ENCODE measurements around the gene MPST.
A peak's percentile ranks its signal among the peaks of the same experiment; 100 is the strongest.
"Not testable (repeated sequence)": the region's sequence is repeated elsewhere in the genome, so short reads cannot be mapped to it uniquely, and the experiment has no call there.

MPST gene

GRCh38 chr22:37019309-37020191 lies at the start of gene MPST, which contains the start of gene TST:
TSS of gene MPST (plus strand) at chr22:37019742. CDS start at chr22:37019837, 95 bp downstream.
TSS of gene TST (minus strand) at chr22:37019447. CDS start at chr22:37018732, 715 bp downstream.
- peak; percentile 18 for DNase-seq

- DNase-seq = no peak
Measured at GRCh38 chr22:36971341-36972125, 48.0 kb upstream of the MPST start.

DNA sequence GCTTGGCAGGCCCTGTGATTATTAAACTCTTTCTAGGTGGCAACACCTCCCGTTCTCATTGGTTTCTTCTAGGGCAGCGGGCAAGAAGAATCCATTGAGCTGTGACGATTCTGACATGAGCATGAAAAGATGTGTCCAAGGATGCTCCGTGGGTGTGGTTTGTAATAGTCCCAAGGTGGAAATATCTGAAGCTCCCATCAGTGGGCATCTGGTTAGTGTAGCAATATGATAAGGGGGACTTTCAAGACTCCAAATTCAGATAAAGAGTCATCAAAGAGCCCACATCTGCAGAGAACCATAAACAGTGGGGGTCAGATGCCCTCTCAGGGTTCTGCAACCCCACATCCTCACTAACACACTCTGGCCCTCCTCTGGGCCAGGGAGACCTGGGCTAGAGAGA lies 42.9 kb upstream of the MPST start:
- DNase-seq = no peak

DNA sequence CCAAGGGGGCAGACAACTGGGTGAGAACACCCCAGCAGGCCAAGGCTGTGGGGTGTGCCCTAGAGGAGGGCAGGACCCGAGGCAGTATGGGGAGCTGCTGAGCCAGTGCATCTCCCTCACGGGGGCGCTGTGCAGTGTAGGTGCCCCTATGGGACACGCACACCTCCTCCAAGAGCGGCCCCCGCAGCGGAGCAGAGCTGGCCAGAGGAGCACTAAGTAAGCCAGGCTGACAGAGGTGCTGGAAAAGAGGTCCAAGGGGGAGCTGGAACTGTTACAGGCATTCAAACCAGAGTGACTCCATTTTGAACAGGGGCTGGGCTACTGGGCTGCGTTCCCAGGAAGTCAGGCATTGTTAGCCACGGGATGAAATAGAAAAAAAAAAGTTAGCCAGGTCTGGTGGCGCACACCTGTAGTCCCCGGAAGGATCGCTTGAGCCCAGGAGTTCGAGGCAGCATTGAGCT lies 42.1 kb upstream of the MPST start:
- DNase-seq = peak; percentile 69

DNA sequence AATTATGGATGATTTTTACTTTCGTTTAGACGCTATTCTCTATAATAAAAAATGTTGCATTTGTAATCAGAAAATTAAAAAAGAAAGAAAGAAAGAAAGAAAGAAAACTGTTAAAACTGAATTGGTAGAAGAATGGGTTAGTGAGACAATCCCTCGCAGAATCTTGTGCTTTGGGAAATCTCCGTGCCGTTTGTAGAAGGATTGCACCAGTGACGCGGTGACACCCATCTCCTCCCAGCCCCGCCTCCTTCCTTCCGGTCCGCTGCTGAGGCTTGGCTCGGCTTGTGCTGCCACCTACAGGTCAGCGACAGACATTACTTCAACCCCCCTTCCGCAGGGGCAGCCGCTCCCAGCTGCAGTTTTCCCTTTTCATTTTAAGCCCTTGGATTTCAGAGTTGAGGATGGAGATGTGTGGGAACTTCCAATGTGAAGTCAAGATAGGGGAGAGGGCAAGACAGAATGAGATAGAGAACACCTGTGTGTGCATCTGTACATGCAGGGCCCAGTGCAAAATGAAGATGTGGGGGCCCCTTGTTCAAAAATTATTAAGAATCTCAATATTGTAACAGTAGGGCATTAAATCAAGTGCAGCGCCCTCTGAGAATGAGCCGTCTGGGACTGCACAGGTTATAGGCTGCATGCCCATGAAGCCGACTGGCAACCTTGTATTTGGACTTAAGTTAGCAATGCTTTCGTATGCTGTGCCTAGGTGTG lies 41.4 kb upstream of the MPST start:
- peak; percentile 82 for DNase-seq

DNA sequence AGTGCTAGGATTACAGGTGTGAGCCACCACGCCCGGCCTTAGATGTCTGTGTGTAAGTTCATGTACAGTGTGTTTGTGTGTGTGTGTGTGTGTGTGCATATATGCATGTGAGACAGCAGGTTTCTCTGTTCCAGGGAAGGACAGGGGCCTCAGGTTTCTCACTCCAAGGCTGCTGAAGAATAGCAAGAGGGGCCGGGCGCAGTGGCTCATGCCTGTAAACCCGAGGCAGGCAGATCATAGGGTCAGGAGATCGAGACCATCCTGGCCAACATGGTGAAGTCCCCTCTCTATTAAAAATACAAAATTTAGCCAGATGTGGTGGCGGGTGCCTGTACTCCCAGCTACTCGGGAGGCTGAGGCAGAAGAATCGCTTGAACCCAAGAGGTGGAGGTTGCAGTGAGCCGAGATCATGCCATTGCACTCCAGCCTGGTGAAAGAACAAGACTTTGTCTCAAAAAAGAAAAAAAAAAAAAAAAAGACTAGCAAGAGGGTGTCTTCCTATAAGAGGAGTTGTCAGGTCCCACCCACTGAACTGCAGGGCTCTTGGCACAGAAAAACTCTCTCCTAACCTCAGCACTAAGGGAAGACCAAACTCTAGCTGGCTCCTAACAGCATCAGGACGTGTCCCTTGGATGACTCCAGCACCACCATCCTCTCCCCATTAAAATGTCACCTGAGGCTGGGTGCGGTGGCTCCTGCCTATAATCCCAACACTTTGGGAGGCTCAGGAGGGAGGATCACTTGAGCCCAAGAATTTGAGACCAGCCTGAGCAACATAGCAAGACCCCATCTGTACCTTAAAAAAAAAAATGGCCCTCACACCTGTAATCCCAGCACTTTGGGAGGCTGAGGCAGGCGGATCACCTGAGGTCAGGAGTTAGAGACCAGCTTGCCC lies 40.3 kb upstream of the MPST start:
- DNase-seq = no peak

DNA sequence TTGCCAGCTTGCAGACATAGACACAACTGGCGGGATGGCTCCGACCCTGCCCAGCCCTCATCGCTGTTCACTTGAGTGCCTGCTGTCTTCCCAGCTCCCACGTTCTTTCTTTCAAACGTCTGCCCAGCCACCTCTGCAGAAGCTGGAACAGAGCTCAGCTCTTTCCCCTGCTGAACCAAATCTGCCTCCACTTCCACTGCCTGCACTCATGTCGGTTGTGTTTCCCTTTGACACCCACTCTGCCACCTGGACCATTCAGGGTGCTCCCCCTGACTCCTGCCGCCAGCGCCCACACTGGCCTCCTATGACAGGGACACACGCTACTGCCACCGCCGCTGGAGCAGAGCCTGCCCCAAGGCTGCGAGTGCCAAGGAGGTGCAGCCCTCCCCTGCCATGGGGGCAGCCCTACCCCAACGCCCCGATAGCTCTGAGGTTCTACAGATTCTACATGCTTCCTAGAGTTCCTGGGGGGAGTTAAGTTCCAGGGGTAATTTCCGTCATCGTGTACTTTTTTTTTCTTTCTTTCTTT lies 38.2 kb upstream of the MPST start:
- DNase-seq = no peak

GRCh38 chr22:36982136-36982535 lies 37.4 kb upstream of the MPST start:
- no peak for DNase-seq

DNA sequence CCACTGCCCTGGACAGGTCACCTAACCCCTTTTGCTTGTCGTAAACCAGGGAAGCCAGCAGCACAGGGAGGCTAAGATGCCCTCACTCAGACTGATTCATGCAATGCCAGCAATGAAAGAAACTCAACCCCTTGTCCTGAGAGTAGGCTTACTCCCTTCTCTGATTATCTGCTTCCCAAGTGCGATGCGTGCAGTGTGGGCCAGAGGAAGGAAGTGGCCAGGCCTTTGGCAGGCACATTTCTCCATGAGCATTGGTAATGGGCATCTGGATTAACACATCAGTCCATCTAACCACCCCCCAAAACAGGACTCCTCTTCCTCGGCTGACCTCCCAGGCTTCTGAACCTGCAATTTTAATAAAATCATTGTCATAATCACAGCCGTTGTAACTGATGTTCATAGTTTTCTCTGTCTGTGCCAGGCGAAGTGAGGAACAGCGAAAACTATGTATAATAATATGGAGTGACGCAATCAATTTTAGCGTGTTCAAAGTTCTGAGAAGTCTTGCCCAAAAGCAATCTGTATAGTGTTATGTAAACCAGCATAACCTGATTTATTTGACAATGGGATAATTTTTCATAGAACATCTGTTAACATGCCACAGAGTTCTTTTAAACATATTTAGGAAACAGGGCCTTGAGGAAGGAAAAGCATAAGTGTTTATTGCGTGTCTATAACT lies 34.2 kb upstream of the MPST start:
- DNase-seq = no peak

DNA sequence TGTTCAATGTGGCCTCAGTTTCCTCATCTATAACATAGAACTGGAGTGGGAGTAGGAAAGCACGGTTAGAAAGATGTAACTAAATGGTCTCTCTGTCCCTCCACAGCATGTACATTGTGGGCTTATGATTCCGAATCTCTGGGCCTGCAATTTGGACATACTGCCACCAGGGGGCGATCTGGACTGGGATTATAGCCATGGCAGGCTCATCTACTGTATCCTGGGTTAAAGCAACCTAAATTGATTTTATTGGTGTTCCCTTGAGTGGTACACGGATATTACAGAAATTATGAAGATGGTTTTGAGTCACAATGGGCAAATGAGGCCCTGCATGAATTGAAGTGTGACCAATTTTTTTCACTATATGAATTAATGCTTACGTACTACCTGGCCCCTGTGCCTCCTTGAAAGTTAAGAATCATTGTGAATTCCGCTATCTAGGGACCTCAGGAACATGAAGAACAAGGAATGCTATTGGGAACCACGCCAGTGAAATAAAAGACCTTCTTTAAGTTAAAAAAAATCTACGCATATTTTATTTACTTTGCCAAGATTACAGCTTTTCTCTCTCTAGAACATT lies 33.2 kb upstream of the MPST start:
- DNase-seq = no peak

DNA sequence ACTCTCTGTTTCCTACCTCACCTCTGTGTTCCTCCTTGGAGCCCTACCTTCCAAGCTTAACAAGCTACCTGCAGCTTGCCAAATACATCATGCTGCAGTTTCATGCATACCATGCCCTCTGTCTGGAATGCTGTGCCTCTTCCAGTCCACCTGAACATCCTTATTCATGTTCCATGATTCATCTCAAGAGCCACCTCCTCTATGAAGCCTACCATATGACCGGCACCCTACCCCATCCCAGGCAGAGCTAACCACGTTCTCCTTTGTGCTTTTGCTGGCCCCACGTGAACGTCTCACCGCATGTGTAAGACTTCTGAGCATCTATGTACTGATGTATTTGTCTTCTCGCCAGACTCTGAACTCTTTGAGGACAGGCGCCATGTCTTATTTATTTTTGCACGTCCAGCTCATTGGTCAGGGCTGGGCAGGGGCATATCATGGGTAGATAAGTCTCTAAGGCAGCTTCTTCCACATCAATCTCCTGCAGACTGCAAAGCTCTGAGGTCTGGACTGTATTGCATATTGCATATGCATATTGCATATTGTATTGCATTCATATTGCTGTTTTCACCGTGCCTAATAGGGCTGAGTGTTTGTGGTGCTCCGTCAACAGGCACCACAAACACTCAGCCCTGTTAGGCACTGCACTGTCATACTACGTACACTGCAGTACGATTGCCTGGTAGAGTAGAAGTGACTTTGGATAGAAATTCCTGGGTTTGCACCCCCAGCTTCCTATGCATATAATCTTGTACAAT lies 31.3 kb upstream of the MPST start:
- no peak for DNase-seq

DNA sequence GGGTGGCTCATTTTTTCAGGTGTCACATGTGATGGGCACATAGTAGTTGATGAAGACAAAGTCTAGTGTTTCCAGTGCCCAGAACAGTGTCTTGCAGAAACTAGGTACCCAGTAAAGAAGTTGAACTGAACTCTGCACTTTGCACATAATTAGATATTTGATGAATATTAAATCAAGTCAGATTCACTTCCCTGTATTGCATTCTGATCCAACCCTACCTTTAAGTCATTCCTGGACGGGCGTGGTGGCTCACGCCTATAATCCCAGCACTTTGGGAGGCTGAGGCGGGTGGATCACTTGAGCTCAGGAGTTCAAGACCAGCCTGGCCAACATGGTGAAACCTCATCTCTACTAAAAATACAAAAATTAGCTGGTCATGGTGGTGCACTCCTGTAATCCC lies 30.5 kb upstream of the MPST start:
- not testable (repeated sequence) for DNase-seq

GRCh38 chr22:36990457-36990856 lies 29.1 kb upstream of the MPST start:
- DNase-seq = no peak

DNA sequence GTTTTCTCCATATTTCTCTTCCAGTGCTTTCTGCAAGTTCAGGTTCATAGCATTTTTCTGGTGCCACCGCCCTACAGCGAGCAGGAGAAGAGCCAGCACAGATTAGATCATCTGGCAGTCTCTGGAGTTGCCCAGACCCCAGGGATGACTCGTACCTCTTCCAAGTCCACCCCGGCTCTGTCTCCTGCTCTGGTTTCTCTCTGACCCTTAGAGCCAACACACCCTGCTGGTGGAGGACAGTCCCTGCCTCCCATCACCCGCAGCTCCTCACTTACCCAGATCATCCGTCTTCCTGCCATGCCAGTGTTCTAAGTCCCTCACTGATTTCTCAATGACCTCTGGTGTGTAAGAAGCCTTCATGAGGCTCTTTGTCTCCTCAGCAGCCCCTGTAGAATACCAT lies 28.3 kb upstream of the MPST start:
- no peak for DNase-seq

DNA sequence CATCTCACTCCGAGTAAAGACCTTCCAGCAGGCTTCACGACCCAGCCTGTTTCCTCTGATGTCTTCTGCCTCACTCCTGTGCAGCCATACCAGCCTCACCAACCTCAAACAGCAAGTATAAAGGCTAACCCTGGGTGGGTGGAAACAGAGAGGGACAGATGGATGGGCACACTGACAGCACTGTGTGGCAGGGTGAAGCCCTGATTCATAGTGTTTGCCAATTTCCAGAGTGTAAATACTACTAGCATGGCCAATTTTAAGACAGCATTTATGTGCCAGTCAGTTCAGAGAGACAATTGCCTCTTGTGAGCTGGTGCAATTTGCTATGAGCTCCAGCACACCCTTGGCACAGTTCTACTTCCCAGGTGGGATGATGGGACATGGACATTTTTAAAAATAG lies 21.8 kb upstream of the MPST start:
- no peak for DNase-seq

- DNase-seq = no peak
Measured at GRCh38 chr22:36998620-36999351, 20.8 kb upstream of the MPST start.

GRCh38 chr22:36999463-36999862 lies 20.1 kb upstream of the MPST start:
- DNase-seq = no peak

DNA sequence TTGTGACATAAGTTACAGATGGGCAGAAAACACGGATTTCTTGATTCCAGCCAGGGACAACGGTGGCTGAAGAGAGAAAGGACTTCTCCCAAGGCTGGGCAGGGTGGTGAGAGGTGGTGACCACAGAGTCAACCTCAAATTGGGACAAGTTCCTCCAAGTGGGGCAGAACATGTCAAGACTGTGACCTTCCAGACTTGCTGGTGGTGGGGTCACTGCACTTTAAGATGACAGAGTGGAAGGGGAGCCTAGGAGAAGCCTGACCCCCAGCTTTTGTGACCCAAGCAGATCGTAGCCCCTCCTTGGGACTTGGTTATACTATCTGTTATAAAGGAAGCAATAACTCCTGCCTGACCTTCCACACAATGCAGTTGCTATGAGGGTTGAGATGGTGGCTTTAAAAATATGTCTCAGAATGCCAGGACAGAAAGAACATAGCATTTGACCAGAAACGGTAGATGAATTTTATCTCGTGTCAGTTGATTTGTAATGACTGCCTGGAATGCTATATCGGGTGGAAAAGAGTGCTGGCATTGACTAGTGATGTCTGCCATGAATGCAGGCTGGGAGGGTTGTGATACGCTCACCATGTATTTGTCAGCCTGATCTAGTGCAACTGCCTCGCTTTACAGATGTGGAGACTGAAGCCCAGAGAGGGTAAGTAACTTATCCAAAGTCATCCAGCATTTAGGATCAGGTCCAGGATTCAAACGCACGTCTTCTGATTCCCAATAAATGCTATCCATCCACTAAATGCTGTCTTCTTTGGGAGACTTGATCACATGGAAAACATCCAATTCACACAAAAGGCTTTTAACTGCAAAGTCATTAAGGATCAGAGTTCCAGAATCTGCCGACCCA lies 18.6 kb upstream of the MPST start:
- no peak for DNase-seq
